Smooth muscle cell (in vitro differentiated cells): ENCODE results near the gene PPP1R9A. TPM values are rescaled to one million over a fixed set of nuclear protein-coding genes. Genes with fewer than 3 reads are reported as not detected.

Experiments used
- DNase-seq: peaks from one replicate; lab custom pipeline; 2025; ENCODE audit not compliant: unreplicated experiment; lab: John Stamatoyannopoulos, UW
- H2AFZ ChIP-seq: fragments of 200-600 bp; sonication (generic); 2 replicates; pipeline ENCODE4 v1.6.0; 2016; ENCODE audit warnings: antibody characterized with exemption, low read depth, mild to moderate bottlenecking
- H3F3A ChIP-seq: fragments of 200-600 bp; sonication (generic); 2 replicates; pipeline ENCODE4 v1.6.0; 2017; ENCODE audit warnings: antibody characterized with exemption, low read depth
- H3K27ac ChIP-seq: fragments of 200-600 bp; sonication (generic); 2 replicates; pipeline ENCODE4 v1.5.1; 2016; ENCODE audit warnings: low read depth, mild to moderate bottlenecking
- H3K27me3 ChIP-seq: fragments of 200-600 bp; sonication (generic); 2 replicates; pipeline ENCODE4 v1.6.1; 2016; ENCODE audit warnings: low read depth, mild to moderate bottlenecking
- H3K36me3 ChIP-seq: fragments of 200-600 bp; sonication (generic); 2 replicates; pipeline ENCODE4 v1.5.1; 2016; ENCODE audit warnings: low read depth
- H3K4me1 ChIP-seq: fragments of 200-600 bp; sonication (generic); 2 replicates; pipeline ENCODE4 v1.5.1; 2016; ENCODE audit warnings: low read depth
- H3K4me2 ChIP-seq: fragments of 200-600 bp; sonication (generic); 2 replicates; pipeline ENCODE4 v1.6.0; 2016; ENCODE audit warnings: mild to moderate bottlenecking
- H3K4me3 ChIP-seq: fragments of 200-600 bp; sonication (generic); 2 replicates; pipeline ENCODE4 v1.5.1; 2016; ENCODE audit warnings: mild to moderate bottlenecking
- H3K79me2 ChIP-seq: fragments of 200-600 bp; sonication (generic); 2 replicates; pipeline ENCODE4 v1.6.0; 2016; ENCODE audit warnings: low read depth, mild to moderate bottlenecking
- H3K9ac ChIP-seq: fragments of 200-600 bp; sonication (generic); 2 replicates; pipeline ENCODE4 v1.6.0; 2016; ENCODE audit warnings: low read depth
- H3K9me3 ChIP-seq: fragments of 200-600 bp; sonication (generic); replicated peaks from 2 replicates; pipeline ENCODE4 v1.5.1; 2016; ENCODE audit warnings: low read depth
- H4K20me1 ChIP-seq: fragments of 200-600 bp; sonication (generic); 2 replicates; pipeline ENCODE4 v1.6.0; 2016; ENCODE audit warnings: low read depth
- CTCF ChIP-seq: fragments of 200-600 bp; sonication (generic); IDR thresholded peaks from 2 replicates; pipeline ENCODE4 v1.5.1; 2017; ENCODE audit warnings: borderline replicate concordance, mild to moderate bottlenecking, antibody characterized with exemption; ENCODE audit not compliant: insufficient read depth, poor library complexity, severe bottlenecking
- WGBS: methylation state at CpG from one replicate; pipeline ENCODE4 v1.1.7; 2016; ENCODE audit warnings: low lambda C conversion rate; 5-methylcytosine and 5-hydroxymethylcytosine counted together
- polyA plus RNA-seq: library from polyadenylated mRNA; unstranded; fragments of >200 nt; fragmentation: Nextera tagmentation; extraction: Ambion mirVana; gene quantifications from 2 replicates; pipeline ENCODE4 v1.2.1, GENCODE V29; 2016
- total RNA-seq: library from RNA; depleted of rRNA; stranded (reverse); fragments of >200 nt; gene quantifications from 2 replicates; pipeline ENCODE4 v1.2.3, GENCODE V29; 2014

The PPP1R9A gene
- total and polyA plus RNA-seq, 2 experiments from 2014 or later, result 0.22 to 1.6 TPM

GRCh38 chr7:94921911-94922310 is 14.5 kb downstream of the PPP1R9A start:
- Histone ChIP-seq H3F3A (no peaks in the 10 kb centered on the region), H3K4me3 (no peak overlapping the region), H3K4me2 (no peak overlapping the region), H3K27me3 (no peaks in the 10 kb centered on the region), H3K27ac (no peak overlapping the region), H3K36me3 (no peaks in the 10 kb centered on the region), H3K9ac (no peak overlapping the region), H2AFZ (no peak overlapping the region), H4K20me1 (no peaks in the 10 kb centered on the region), H3K9me3 (no peaks in the 10 kb centered on the region), H3K79me2 (no peaks in the 10 kb centered on the region), H3K4me1 (no peaks in the 10 kb centered on the region)
- no peak for TF ChIP-seq CTCF
- WGBS, result 81% methylated on average over 4 of the region's 4 CpGs
- DNase-seq, result no peak

DNA sequence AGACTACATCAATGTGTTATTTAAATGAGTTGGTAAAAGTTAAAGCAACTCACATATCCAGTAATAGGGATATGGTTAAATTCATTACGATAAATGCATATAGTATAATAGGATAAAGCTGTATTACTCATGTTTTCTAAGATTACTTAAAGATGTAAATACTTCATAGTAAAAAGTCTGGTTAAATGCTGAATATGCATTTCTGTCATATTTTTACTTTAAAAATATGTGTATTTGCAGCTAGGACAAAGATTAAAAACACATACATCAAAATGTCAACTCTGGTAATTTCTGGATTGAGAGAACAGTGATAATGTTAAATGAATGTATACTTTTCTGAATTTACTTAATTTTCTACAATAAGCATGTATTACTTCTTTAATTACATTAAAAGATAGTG is 15.1 kb downstream of the PPP1R9A start:
- no peaks in the 10 kb centered on the region for H3K36me3 ChIP-seq
- TF ChIP-seq CTCF, result no peak
- no peaks in the 10 kb centered on the region for H3K9me3 ChIP-seq
- H3F3A ChIP-seq, result no peaks in the 10 kb centered on the region
- H3K27ac ChIP-seq, result no peak overlapping the region
- DNase-seq, result no peak
- H3K4me1 ChIP-seq, result no peaks in the 10 kb centered on the region
- H3K9ac ChIP-seq, result no peak overlapping the region
- H3K4me3 ChIP-seq, result no peak overlapping the region
- H2AFZ ChIP-seq, result no peak overlapping the region
- no peaks in the 10 kb centered on the region for H3K79me2 ChIP-seq
- no peak overlapping the region for H3K4me2 ChIP-seq
- WGBS, result 91% methylated on average over 1 of the region's 1 CpG
- H4K20me1 ChIP-seq, result no peaks in the 10 kb centered on the region
- H3K27me3 ChIP-seq, result no peaks in the 10 kb centered on the region

DNA sequence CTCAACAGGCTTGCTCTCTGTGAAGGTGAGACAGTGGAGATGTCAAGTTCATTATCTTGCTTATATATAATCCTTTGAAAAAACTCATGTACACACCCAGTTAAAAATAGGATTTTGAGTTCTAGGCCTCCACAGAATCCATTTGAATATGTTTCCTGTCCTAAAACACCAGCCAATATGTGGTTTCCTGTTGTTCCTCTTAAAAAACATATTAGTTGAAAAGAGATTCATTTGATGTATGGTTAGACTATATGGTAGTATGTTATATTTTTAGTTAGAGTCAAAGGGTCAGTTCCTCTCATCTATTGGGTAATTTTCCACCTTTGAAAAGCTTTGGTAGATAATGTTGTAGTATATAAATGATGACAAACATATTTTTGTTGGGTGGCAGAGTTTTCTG is 16.0 kb downstream of the PPP1R9A start:
- Histone ChIP-seq H3F3A (no peaks in the 10 kb centered on the region), H2AFZ (no peak overlapping the region), H3K27me3 (no peaks in the 10 kb centered on the region), H3K4me3 (no peak overlapping the region), H4K20me1 (no peaks in the 10 kb centered on the region), H3K9me3 (no peaks in the 10 kb centered on the region), H3K4me1 (no peaks in the 10 kb centered on the region), H3K79me2 (no peaks in the 10 kb centered on the region), H3K27ac (no peak overlapping the region), H3K4me2 (no peak overlapping the region), H3K36me3 (no peaks in the 10 kb centered on the region), H3K9ac (no peak overlapping the region)
- no peak for TF ChIP-seq CTCF
- DNase-seq, result no peak

DNA sequence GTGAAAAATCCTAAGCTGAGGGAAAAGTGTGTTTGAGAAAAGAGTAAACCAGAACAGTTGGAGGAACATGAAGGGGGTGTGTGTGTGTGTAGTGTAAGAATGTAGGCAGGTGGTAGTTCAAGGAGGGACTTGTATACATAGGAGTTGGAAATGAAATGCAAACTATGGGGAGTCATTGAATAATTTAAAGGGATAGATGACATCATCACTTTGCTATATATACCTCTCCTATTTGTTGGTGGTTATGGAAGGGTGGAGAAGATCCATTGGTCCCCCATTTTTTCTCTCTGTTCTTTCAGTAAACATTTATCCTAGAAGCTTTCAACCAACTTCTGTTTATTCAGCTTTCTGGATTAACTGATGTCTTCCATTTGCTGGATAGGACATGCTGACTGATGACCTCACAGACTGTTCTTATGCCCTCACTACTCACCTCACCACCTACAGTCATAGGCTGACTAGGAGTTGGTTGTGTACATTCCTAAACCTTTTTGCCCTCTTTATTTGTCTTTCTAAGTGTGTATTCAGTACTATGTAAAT is 20.8 kb downstream of the PPP1R9A start:
- H3K4me3 ChIP-seq, result no peak overlapping the region
- no peaks in the 10 kb centered on the region for H3K36me3 ChIP-seq
- H2AFZ ChIP-seq, result no peak overlapping the region
- peaks cover 3% of the 10 kb centered on the region for H3K4me1 ChIP-seq
- H3K27me3 ChIP-seq, result no peaks in the 10 kb centered on the region
- H3F3A ChIP-seq, result no peaks in the 10 kb centered on the region
- H3K79me2 ChIP-seq, result no peaks in the 10 kb centered on the region
- H3K27ac ChIP-seq, result no peak overlapping the region
- no peak for DNase-seq
- H3K9me3 ChIP-seq, result no peaks in the 10 kb centered on the region
- no peak overlapping the region for H3K4me2 ChIP-seq
- no peak for TF ChIP-seq CTCF
- no peaks in the 10 kb centered on the region for H4K20me1 ChIP-seq
- H3K9ac ChIP-seq, result no peak overlapping the region
